ENCODE results near the gene REEP5.

REEP5 gene

GRCh38 chr5:112918679-112919078 lies 3.3 kb downstream of the REEP5 start:
- DNase-seq = no peak
- no peak for TF ChIP-seq CTCF (IDR thresholded peaks at IDR 0.05)
- intact Hi-C loops (cut with DNase I; ENCODE audit: low total_unique reads) = no loop called here
- Histone ChIP-seq H3K36me3 (peaks cover 4 to 22% (median 6%) of the 10 kb centered on the region in 3 donors), H3K27me3 (no peaks in the 10 kb centered on the region), H3K4me3 (no peak overlapping the region), H3K4me1 (peaks cover 0 to 86% (median 61%) of the 10 kb centered on the region in 4 donors), H3K9me3 (no peaks in the 10 kb centered on the region), H3K27ac (no peak overlapping the region)

- Histone ChIP-seq H3K36me3 (peaks cover 4 to 22% (median 6%) of the 10 kb centered on the region in 3 donors), H3K4me1 (peaks cover 0 to 85% (median 59%) of the 10 kb centered on the region in 4 donors), H3K27ac (no peak overlapping the region), H3K9me3 (no peaks in the 10 kb centered on the region), H3K27me3 (no peaks in the 10 kb centered on the region), H3K4me3 (no peak overlapping the region)
- no peak for DNase-seq
- TF ChIP-seq CTCF (IDR thresholded peaks at IDR 0.05) = no peak
- intact Hi-C loops (cut with DNase I; ENCODE audit: low total_unique reads) = no loop called here
Observed at GRCh38 chr5:112918136-112918535, 3.9 kb downstream of the REEP5 start.

- peaks cover 4 to 22% (median 6%) of the 10 kb centered on the region in 3 donors for H3K36me3 ChIP-seq
- no peaks in the 10 kb centered on the region for H3K27me3 ChIP-seq
- H3K9me3 ChIP-seq = no peaks in the 10 kb centered on the region
- H3K27ac ChIP-seq = no peak overlapping the region
- intact Hi-C loops (cut with DNase I; ENCODE audit: low total_unique reads) = no loop called here
- H3K4me1 ChIP-seq = peaks cover 0 to 85% (median 59%) of the 10 kb centered on the region in 4 donors
- no peak for TF ChIP-seq CTCF (IDR thresholded peaks at IDR 0.05)
- no peak for DNase-seq
- no peak overlapping the region for H3K4me3 ChIP-seq
Observed at GRCh38 chr5:112917453-112917995, 4.5 kb downstream of the REEP5 start.

GRCh38 chr5:112915831-112916230 lies 6.2 kb downstream of the REEP5 start:
- peaks cover 0 to 95% (median 61%) of the 10 kb centered on the region in 4 donors for H3K4me1 ChIP-seq
- DNase-seq = no peak
- intact Hi-C loops (cut with DNase I; ENCODE audit: low total_unique reads) = no loop called here
- no peaks in the 10 kb centered on the region for H3K27me3 ChIP-seq
- H3K36me3 ChIP-seq = peaks cover 4 to 25% (median 6%) of the 10 kb centered on the region in 3 donors
- H3K4me3 ChIP-seq = no peak overlapping the region
- H3K27ac ChIP-seq = peak overlapping the region in 1 of 2 donors; percentile 28
- no peak for TF ChIP-seq CTCF (IDR thresholded peaks at IDR 0.05)
- H3K9me3 ChIP-seq = no peaks in the 10 kb centered on the region

GRCh38 chr5:112914584-112914983 lies 7.4 kb downstream of the REEP5 start:
- Histone ChIP-seq H3K9me3 (no peaks in the 10 kb centered on the region), H3K4me1 (peaks cover 0 to 85% (median 53%) of the 10 kb centered on the region in 4 donors), H3K4me3 (no peak overlapping the region), H3K27ac (peak overlapping the region; percentile 5 to 15), H3K36me3 (peaks cover 9 to 34% (median 12%) of the 10 kb centered on the region in 3 donors), H3K27me3 (no peaks in the 10 kb centered on the region)
- TF ChIP-seq CTCF (IDR thresholded peaks at IDR 0.05) = no peak
- intact Hi-C loops (cut with DNase I; ENCODE audit: low total_unique reads) = loop anchor here (5.0 kb wide), 1 partner anchor 57 kb away; no protein-coding TSS in a partner anchor
- DNase-seq = no peak
